H1 (cell line): ENCODE data around the gene LCN12. TPM values are rescaled to one million over a fixed set of nuclear protein-coding genes. Genes with fewer than 3 reads are reported as not detected.

ENCODE experiments used
- CTCF ChIA-PET: fragments of 300-600 bp; sonication (Branson Sonifier 250); formaldehyde crosslinking; loops from one replicate; lab custom pipeline; 2021; ENCODE audit not compliant: partially characterized antibody; lab: Charles Lee
- POLR2A ChIA-PET: fragments of 300-600 bp; sonication (Branson Sonifier 250); formaldehyde crosslinking; loops from one replicate; lab custom pipeline; 2021; ENCODE audit warnings: inconsistent platforms; ENCODE audit not compliant: partially characterized antibody; lab: Charles Lee
- DNase-seq, 2 experiments: peaks; one replicate each; pipeline versions ENCODE4 v3.0.0 to v3.0.0-alpha.2; 2010 to 2022; ENCODE audit warnings: low spot score in 2 of 2, low read depth in 1 of 2, mixed read lengths in 1 of 2
- FAIRE-seq: peaks from 2 replicates; lab custom pipeline; 2011; peaks lifted over from hg19 to GRCh38; lab: Jason Lieb, UNC
- H2AFZ ChIP-seq: 2 replicates; pipeline ENCODE4 v1.8.1; 2012; ENCODE audit warnings: low read length, inconsistent platforms
- H2AK5ac ChIP-seq: 2 replicates; pipeline ENCODE4 v1.6.1; 2013; ENCODE audit warnings: low read depth, low read length
- H2BK120ac ChIP-seq: replicated peaks from 2 replicates; pipeline ENCODE3; 2013; ENCODE audit warnings: low read depth, low read length, inconsistent platforms
- H2BK12ac ChIP-seq: 2 replicates; pipeline ENCODE4 v1.6.1; 2013; ENCODE audit warnings: low read depth, low read length
- H2BK15ac ChIP-seq: 2 replicates; pipeline ENCODE4 v1.6.1; 2013; ENCODE audit warnings: low read length
- H2BK20ac ChIP-seq: 2 replicates; pipeline ENCODE4 v1.6.1; 2013; ENCODE audit warnings: low read length
- H2BK5ac ChIP-seq: 2 replicates; pipeline ENCODE4 v1.6.1; 2013; ENCODE audit warnings: low read depth, low read length
- H3K14ac ChIP-seq: 2 replicates; pipeline ENCODE4 v1.6.1; 2013; ENCODE audit warnings: inconsistent platforms; ENCODE audit not compliant: insufficient read length
- H3K18ac ChIP-seq: 2 replicates; pipeline ENCODE4 v1.6.1; 2013; ENCODE audit warnings: low read length; ENCODE audit errors: extremely low read depth
- H3K23ac ChIP-seq: 2 replicates; pipeline ENCODE4 v1.6.1; 2013; ENCODE audit warnings: inconsistent platforms; ENCODE audit not compliant: insufficient read length
- H3K23me2 ChIP-seq: 2 replicates; pipeline ENCODE4 v1.6.1; 2013; ENCODE audit warnings: low read depth, low read length
- H3K27ac ChIP-seq: 2 replicates; pipeline ENCODE4 v1.6.1; 2011; ENCODE audit warnings: low read depth, low read length, inconsistent platforms
- H3K27me3 ChIP-seq, 4 experiments: replicated peaks in 1 of 4; 1 replicate in 1 of 4; 2 replicates in 3 of 4; pipeline versions ENCODE4 v1.6.1 to v1.8.1; 2011 to 2013; ENCODE audit warnings: low read length in 3 of 4, mild to moderate bottlenecking in 3 of 4, inconsistent platforms in 2 of 4, mixed read lengths in 2 of 4, moderate library complexity in 1 of 4; ENCODE audit not compliant: control insufficient read depth in 3 of 4, insufficient read depth in 3 of 4; ENCODE audit errors: extremely low read depth in 1 of 4
- H3K36me3 ChIP-seq, 4 experiments: 2 replicates each; pipeline versions ENCODE4 v1.6.1 to v1.8.1; 2011 to 2013; ENCODE audit warnings: mild to moderate bottlenecking in 4 of 4, low read length in 3 of 4, moderate library complexity in 2 of 4, control low read depth in 1 of 4, inconsistent platforms in 1 of 4; ENCODE audit not compliant: insufficient read depth in 4 of 4, control insufficient read depth in 2 of 4
- H3K4ac ChIP-seq: replicated peaks from 2 replicates; pipeline ENCODE3; 2013; ENCODE audit warnings: low read length, low read depth, mixed read lengths, inconsistent platforms; ENCODE audit not compliant: insufficient read length
- H3K4me1 ChIP-seq, 4 experiments: replicated peaks in 1 of 4; 1 replicate in 1 of 4; 2 replicates in 3 of 4; pipeline versions ENCODE4 v1.6.1 to v1.8.1; 2011 to 2013; ENCODE audit warnings: low read length in 3 of 4, inconsistent platforms in 2 of 4, mixed read lengths in 1 of 4; ENCODE audit not compliant: insufficient read depth in 4 of 4, control insufficient read depth in 3 of 4
- H3K4me2 ChIP-seq, 2 experiments: 2 replicates each; pipeline versions ENCODE4 v1.6.1 to v1.8.1; 2011 to 2013; ENCODE audit warnings: low read depth in 2 of 2, low read length in 2 of 2, control low read depth in 1 of 2, inconsistent platforms in 1 of 2, mild to moderate bottlenecking in 1 of 2; ENCODE audit not compliant: insufficient read depth in 1 of 2
- H3K4me3 ChIP-seq, 4 experiments: fragments of 200-600, 300-600 bp in 1 of 4; sonication (generic), shearing (Covaris generic), sonication (Bioruptor Twin) in 1 of 4; 2 replicates each; pipeline versions ENCODE4 v1.5.1 to v1.8.1; 2011 to 2016; ENCODE audit warnings: low read length in 4 of 4, low read depth in 3 of 4, control low read depth in 2 of 4, inconsistent platforms in 2 of 4, mild to moderate bottlenecking in 2 of 4, mixed read lengths in 1 of 4, moderate library complexity in 1 of 4; ENCODE audit not compliant: insufficient read depth in 2 of 4; ENCODE audit errors: extremely low read depth in 1 of 4
- H3K56ac ChIP-seq: replicated peaks from 2 replicates; pipeline ENCODE3; 2013; ENCODE audit warnings: low read depth, mild to moderate bottlenecking, mixed read lengths, low read length, inconsistent platforms; ENCODE audit not compliant: insufficient read length
- H3K79me1 ChIP-seq: 2 replicates; pipeline ENCODE4 v1.6.1; 2013; ENCODE audit warnings: low read depth, low read length, control low read depth
- H3K79me2 ChIP-seq, 2 experiments: 2 replicates each; pipeline versions ENCODE4 v1.6.1 to v1.8.1; 2012 to 2013; ENCODE audit warnings: low read length in 2 of 2, mild to moderate bottlenecking in 2 of 2, inconsistent platforms in 1 of 2; ENCODE audit not compliant: insufficient read depth in 2 of 2, control insufficient read depth in 1 of 2
- H3K9ac ChIP-seq, 4 experiments: replicated peaks in 1 of 4; 1 replicate in 1 of 4; 2 replicates in 3 of 4; pipeline versions ENCODE4 v1.6.1 to v1.8.1; 2011 to 2013; ENCODE audit warnings: low read depth in 3 of 4, low read length in 3 of 4, control low read depth in 2 of 4, mild to moderate bottlenecking in 2 of 4, moderate library complexity in 2 of 4, inconsistent platforms in 1 of 4; ENCODE audit errors: extremely low read depth in 1 of 4
- H3K9me3 ChIP-seq, 2 experiments: 2 replicates each; pipeline versions ENCODE4 v1.6.1 to v1.8.1; 2012 to 2013; ENCODE audit warnings: mild to moderate bottlenecking in 2 of 2, moderate library complexity in 2 of 2, control low read depth in 1 of 2, inconsistent platforms in 1 of 2, low read depth in 1 of 2, low read length in 1 of 2, mixed read lengths in 1 of 2; ENCODE audit not compliant: insufficient read depth in 2 of 2
- H4K20me1 ChIP-seq, 2 experiments: replicated peaks in 1 of 2; 2 replicates each; pipeline versions ENCODE3 to v1.8.1; 2011 to 2013; ENCODE audit warnings: inconsistent platforms in 2 of 2, low read length in 2 of 2, mild to moderate bottlenecking in 1 of 2; ENCODE audit not compliant: insufficient read depth in 2 of 2, control insufficient read depth in 1 of 2
- H4K5ac ChIP-seq: 2 replicates; pipeline ENCODE4 v1.6.1; 2013; ENCODE audit warnings: low read length, low read depth, mixed read lengths, inconsistent platforms; ENCODE audit not compliant: insufficient read length
- H4K8ac ChIP-seq: 2 replicates; pipeline ENCODE4 v1.8.0; 2013; ENCODE audit warnings: mild to moderate bottlenecking, moderate library complexity, low read length, inconsistent platforms; ENCODE audit not compliant: insufficient read depth; ENCODE audit errors: extremely low read depth
- H4K91ac ChIP-seq: replicated peaks from 2 replicates; pipeline ENCODE3; 2013; ENCODE audit warnings: low read length, mixed read lengths, inconsistent platforms; ENCODE audit not compliant: insufficient read length
- BACH1 ChIP-seq: IDR thresholded peaks from 2 replicates; pipeline ENCODE4 v1.6.1; 2012; ENCODE audit warnings: low read length, improper control_type of control experiment
- CTCF ChIP-seq, 3 experiments: IDR thresholded peaks; 1 replicate in 2 of 3; 2 replicates in 1 of 3; pipeline versions ENCODE4 v1.5.1 to v1.6.1; 2011; ENCODE audit warnings: low read length in 3 of 3, mild to moderate bottlenecking in 3 of 3, inconsistent platforms in 2 of 3, low read depth in 1 of 3, moderate library complexity in 1 of 3; ENCODE audit not compliant: insufficient read depth in 1 of 3; ENCODE audit errors: control extremely low read depth in 1 of 3
- EGR1 ChIP-seq: IDR thresholded peaks from 2 replicates; pipeline ENCODE4 v1.6.1; 2011; ENCODE audit warnings: low read depth, low read length, borderline replicate concordance
- GABPA ChIP-seq: IDR thresholded peaks from 2 replicates; pipeline ENCODE4 v1.6.1; 2011; ENCODE audit warnings: mild to moderate bottlenecking, low read length, moderate library complexity, borderline replicate concordance; ENCODE audit not compliant: insufficient read depth
- RAD21 ChIP-seq, 2 experiments: IDR thresholded peaks in 1 of 2; conservative IDR thresholded peaks in 1 of 2; 2 replicates each; pipeline ENCODE4 v1.6.1; 2011; ENCODE audit warnings: low read depth in 2 of 2, low read length in 2 of 2, improper control_type of control experiment in 1 of 2, inconsistent platforms in 1 of 2, mild to moderate bottlenecking in 1 of 2, moderate library complexity in 1 of 2
- RXRA ChIP-seq: IDR thresholded peaks from 2 replicates; pipeline ENCODE4 v1.6.1; 2011; ENCODE audit warnings: low read depth, mild to moderate bottlenecking, low read length, moderate library complexity; ENCODE audit not compliant: insufficient read depth
- SIX5 ChIP-seq: IDR thresholded peaks from 2 replicates; pipeline ENCODE4 v1.6.1; 2011; ENCODE audit warnings: mild to moderate bottlenecking, low read depth, low read length
- TCF12 ChIP-seq: IDR thresholded peaks from 2 replicates; pipeline ENCODE4 v1.6.1; 2011; ENCODE audit warnings: low read depth, mild to moderate bottlenecking, low read length
- WGBS, 2 experiments: shearing (Covaris generic) in 1 of 2; methylation state at CpG; one replicate each; pipeline versions ENCODE4 v1.1.6 to v1.1.7; 2013 to 2015; ENCODE audit warnings: low lambda C conversion rate in 2 of 2, mixed read lengths in 2 of 2, inconsistent platforms in 1 of 2, low coverage in 1 of 2, missing lambda C conversion rate in 1 of 2; ENCODE audit not compliant: insufficient replicate concordance in 2 of 2, insufficient coverage in 1 of 2, insufficient read length in 1 of 2; ENCODE audit errors: extremely low coverage in 1 of 2, missing lambda C conversion rate in 1 of 2; 5-methylcytosine and 5-hydroxymethylcytosine counted together
- polyA plus RNA-seq, 7 experiments: library from polyadenylated mRNA; depleted of rRNA in 3 of 7; stranded (reverse) in 5 of 7; unstranded in 2 of 7; fragments of >200 nt in 5 of 7; fragments of 200-250 nt in 2 of 7; gene quantifications; 1 replicate in 5 of 7; 2 replicates in 1 of 7; 4 replicates in 1 of 7; pipeline versions ENCODE4 v1.2.1 to v1.2.3, GENCODE V29; 2011 to 2013; ENCODE audit warnings: missing spikeins in 2 of 7, mixed read lengths in 2 of 7
- total RNA-seq: library from RNA; stranded (reverse); fragmentation: NEBNext Ultra II Directional; extraction: Animal tissue kit (Norgen Biotek cat#: 25700); gene quantifications from 2 replicates; pipeline ENCODE4 v1.2.1, GENCODE V29; 2021

Gene LCN12
- total and polyA plus RNA-seq, 2 of the 8 experiments (the other 6 are each of a cell fraction or from before 2014, with no cell fraction given), result 1.1 to 1.7 TPM

GRCh38 chr9:136947955-136948510 lies 4.0 kb upstream of the LCN12 start:
- no peak overlapping the region for H3K56ac ChIP-seq
- H2BK20ac ChIP-seq, result no peak overlapping the region
- H3K79me1 ChIP-seq, result no peaks in the 10 kb centered on the region
- no peak overlapping the region for H4K5ac ChIP-seq
- H3K14ac ChIP-seq, result no peak overlapping the region
- WGBS, 2 experiments, result 62% methylated on average over 15 of the region's 15 CpGs; no CpG with 5 or more reads in 1 of the 2 experiments
- no peak overlapping the region for H2BK120ac ChIP-seq
- ChIA-PET POLR2A (interaction anchor here (1.0 to 1.3 kb wide), 5 partner anchors 34 to 222 kb away, joined by 3 to 5 read pairs (median 3); no protein-coding TSS in a partner anchor), CTCF (interaction anchor here (0.6 to 4.4 kb wide), 54 partner anchors 11 to 496 kb away, joined by 3 to 63 read pairs (median 4); partner anchors contain the start of genes ABCA2, AJM1, CLIC3 and FUT7)
- H3K9me3 ChIP-seq, result no peaks in the 10 kb centered on the region
- H2BK5ac ChIP-seq, result peak overlapping the region; percentile 78; the same call in 1 of the 2 replicates
- no peak overlapping the region for H3K27ac ChIP-seq
- peaks cover 0 to 25% (median 16%) of the 10 kb centered on the region in 4 experiments; a peak in 5 of 7 replicates for H3K4me1 ChIP-seq
- no peak overlapping the region for H2AFZ ChIP-seq
- no peaks in the 10 kb centered on the region for H3K27me3 ChIP-seq
- H4K8ac ChIP-seq, result no peak overlapping the region
- no peak overlapping the region for H3K18ac ChIP-seq
- peaks cover 3 to 5% of the 10 kb centered on the region in 2 experiments for H4K20me1 ChIP-seq
- no peak overlapping the region for H2AK5ac ChIP-seq
- H4K91ac ChIP-seq, result peak overlapping the region; percentile 72
- H3K9ac ChIP-seq, result no peak overlapping the region
- no peak overlapping the region for H3K23ac ChIP-seq
- peaks cover 8% of the 10 kb centered on the region; the same call in 1 of the 2 replicates for H3K23me2 ChIP-seq
- no peak overlapping the region for H3K4me2 ChIP-seq
- H2BK15ac ChIP-seq, result 0 out of 2 replicates have a peak overlapping the region, but pooled peaks have one; percentile 81
- H3K4ac ChIP-seq, result no peak overlapping the region
- H2BK12ac ChIP-seq, result peak overlapping the region; percentile 17; the same call in 1 of the 2 replicates
- H3K36me3 ChIP-seq, result 0 out of 8 replicates have a peak, but pooled peaks cover 0 to under 1% (median 0%) of the 10 kb centered on the region in 4 experiments
- TF ChIP-seq EGR1 (peak; percentile 70; the same call in 1 of the 2 replicates), TCF12 (no peak), RXRA (no peak), BACH1 (peak; percentile 59), SIX5 (no peak), CTCF (IDR thresholded peaks at IDR 0.05; ENCODE audit: control extremely low read depth in 1 of 3, insufficient read depth in 1 of 3, low read depth in 1 of 3, low read length in 3 of 3) (peak in 2 of 3 experiments; percentile 74 to 82; a peak in 3 of 4 replicates), RAD21 (IDR thresholded peaks at IDR 0.05 in 1 of 2, conservative IDR thresholded peaks at IDR 0.05 in 1 of 2; ENCODE audit: low read depth in 2 of 2, low read length in 2 of 2) (peak; percentile 75 to 83), GABPA (peak; percentile 76; the same call in 1 of the 2 replicates)
- peak; percentile 13 for FAIRE-seq
- H3K79me2 ChIP-seq, result peaks cover 0 to 3% of the 10 kb centered on the region in 2 experiments; a peak in 1 of 4 replicates
- H3K4me3 ChIP-seq, result no peak overlapping the region
- DNase-seq, result peak in 1 of 2 experiments; percentile 82
